A549 (cell line): ENCODE data around the gene ANKRD10. TPM values are rescaled to one million over a fixed set of nuclear protein-coding genes. Genes with fewer than 3 reads are reported as not detected.

ENCODE experiments used
- ATAC-seq, 2 experiments: fragments of 200-7000 bp in 1 of 2; fragments of >200 bp in 1 of 2; cut with Nextera tagmentation in 1 of 2; cut with Tn5 transposase in 1 of 2; 3 replicates each; pipeline versions ENCODE4 v1.8.0 to v1.9.1; 2018 to 2020; ENCODE audit warnings: mild to moderate bottlenecking in 1 of 2, moderate library complexity in 1 of 2
- CTCF ChIA-PET: fragments of 300-600 bp; sonication (Branson Sonifier 250); formaldehyde crosslinking; extraction: SDS; loops from one replicate; lab custom pipeline; 2021; ENCODE audit warnings: antibody characterized with exemption, inconsistent platforms; lab: Yijun Ruan, JAX
- POLR2A ChIA-PET: fragments of 350-600 bp; formaldehyde crosslinking; extraction: SDS; loops from one replicate; lab custom pipeline; 2021; ENCODE audit warnings: antibody characterized with exemption, inconsistent platforms; lab: Yijun Ruan, JAX
- DNase-seq, 2 experiments: peaks; one replicate each; pipeline versions ENCODE4 v3.0.0 to v3.0.0-alpha.2; 2011 to 2016; ENCODE audit warnings: low read depth in 1 of 2, low spot score in 1 of 2
- FAIRE-seq: peaks from 2 replicates; lab custom pipeline; 2011; peaks lifted over from hg19 to GRCh38; lab: Jason Lieb, UNC
- H3K27ac ChIP-seq, 2 experiments: fragments of >200 bp; sonication (Bioruptor Twin); formaldehyde crosslinking; 3 replicates each; pipeline ENCODE4 v1.5.1; 2016 to 2017
- H3K4me1 ChIP-seq: fragments of >200 bp; sonication (Bioruptor Twin); formaldehyde crosslinking; 3 replicates; pipeline ENCODE4 v1.6.1; 2016
- H3K4me2 ChIP-seq: fragments of >200 bp; sonication (Bioruptor Twin); formaldehyde crosslinking; 3 replicates; pipeline ENCODE4 v1.6.1; 2016
- H3K4me3 ChIP-seq: fragments of >200 bp; sonication (Bioruptor Twin); formaldehyde crosslinking; 3 replicates; pipeline ENCODE4 v1.5.1; 2016
- H3K9me3 ChIP-seq: fragments of >200 bp; sonication (Bioruptor Twin); formaldehyde crosslinking; 3 replicates; pipeline ENCODE4 v1.6.1; 2016
- BCL3 ChIP-seq: fragments of >200 bp; sonication (Bioruptor Twin); formaldehyde crosslinking; IDR thresholded peaks from 3 replicates; pipeline ENCODE4 v1.6.1; 2016
- BHLHE40 ChIP-seq: IDR thresholded peaks from 2 replicates; pipeline ENCODE4 v1.6.1; 2012; ENCODE audit warnings: low read depth, low read length, inconsistent platforms
- EHMT2 ChIP-seq: fragments of 200-600 bp; sonication (generic); IDR thresholded peaks from 2 replicates; pipeline ENCODE4 v1.6.1; 2016; ENCODE audit warnings: antibody characterized with exemption, low read depth, mild to moderate bottlenecking, moderate library complexity
- ELK1 ChIP-seq: fragments of 150-350 bp; IDR thresholded peaks from 2 replicates; pipeline ENCODE4 v1.6.1; 2014; ENCODE audit warnings: low read depth, mild to moderate bottlenecking, low read length
- EP300 ChIP-seq, 2 experiments: fragments of >200 bp; sonication (Bioruptor Twin); formaldehyde crosslinking; IDR thresholded peaks; 2 replicates in 1 of 2; 3 replicates in 1 of 2; pipeline ENCODE4 v1.6.1; 2016 to 2017
- ESRRA ChIP-seq: fragments of 150-350 bp; IDR thresholded peaks from 2 replicates; pipeline ENCODE4 v1.6.1; 2014; ENCODE audit warnings: mild to moderate bottlenecking, low read length, borderline replicate concordance
- GATA3 ChIP-seq: IDR thresholded peaks from 2 replicates; pipeline ENCODE4 v1.6.1; 2012; ENCODE audit warnings: borderline replicate concordance
- HEYL ChIP-seq: fragments of 250-450 bp; sonication (Bioruptor Pico); IDR thresholded peaks from 2 replicates; pipeline ENCODE4 v1.8.0; 2021; ENCODE audit warnings: mild to moderate bottlenecking, moderate library complexity
- HOXA7 ChIP-seq: fragments of 250-450 bp; sonication (Bioruptor Pico); IDR thresholded peaks from 2 replicates; pipeline ENCODE4 v1.5.0; 2020; ENCODE audit warnings: mild to moderate bottlenecking, moderate library complexity
- HOXB5 ChIP-seq: fragments of 250-450 bp; sonication (Bioruptor Pico); IDR thresholded peaks from 2 replicates; pipeline ENCODE4 v1.5.0; 2020; ENCODE audit warnings: mild to moderate bottlenecking, moderate library complexity
- KDM1A ChIP-seq: fragments of 200-600 bp; sonication (generic); IDR thresholded peaks from 2 replicates; pipeline ENCODE4 v1.6.1; 2016; ENCODE audit warnings: low read depth, mild to moderate bottlenecking
- MAX ChIP-seq: IDR thresholded peaks from 2 replicates; pipeline ENCODE4 v1.6.1; 2012
- MAZ ChIP-seq: fragments of 150-350 bp; IDR thresholded peaks from 2 replicates; pipeline ENCODE4 v1.6.1; 2014; ENCODE audit warnings: antibody characterized with exemption, low read depth, low read length, borderline replicate concordance
- NFE2L2 ChIP-seq: fragments of 150-350 bp; conservative IDR thresholded peaks from 2 replicates; pipeline ENCODE4 v1.6.1; 2014; ENCODE audit warnings: low read length
- PHF8 ChIP-seq: fragments of 200-600 bp; sonication (generic); IDR thresholded peaks from 2 replicates; pipeline ENCODE4 v1.6.1; 2016; ENCODE audit warnings: low read depth, mild to moderate bottlenecking, antibody characterized with exemption, moderate library complexity, borderline replicate concordance
- POLR2AphosphoS2 ChIP-seq: conservative IDR thresholded peaks from 2 replicates; pipeline ENCODE4 v1.6.1; 2012; ENCODE audit warnings: low read length, improper control_type of control experiment, inconsistent platforms
- RAD21 ChIP-seq, 2 experiments: fragments of >200 bp in 1 of 2; sonication (Bioruptor Twin) in 1 of 2; formaldehyde crosslinking in 1 of 2; IDR thresholded peaks in 1 of 2; conservative IDR thresholded peaks in 1 of 2; 2 replicates in 1 of 2; 3 replicates in 1 of 2; pipeline ENCODE4 v1.6.1; 2012 to 2018; ENCODE audit warnings: inconsistent platforms in 1 of 2
- RARB ChIP-seq: fragments of 250-450 bp; sonication (Bioruptor Pico); IDR thresholded peaks from 2 replicates; pipeline ENCODE4 v1.8.0; 2021; ENCODE audit warnings: mild to moderate bottlenecking, moderate library complexity
- RFX5 ChIP-seq: fragments of 450-650 bp; IDR thresholded peaks from 2 replicates; pipeline ENCODE4 v1.7.1; 2014; ENCODE audit warnings: antibody characterized with exemption, mild to moderate bottlenecking, moderate library complexity
- RNF2 ChIP-seq: fragments of 200-600 bp; sonication (generic); IDR thresholded peaks from 2 replicates; pipeline ENCODE4 v1.6.1; 2016; ENCODE audit warnings: low read depth, mild to moderate bottlenecking, antibody characterized with exemption, moderate library complexity, borderline replicate concordance
- TP53 ChIP-seq: fragments of 250-450 bp; sonication (Bioruptor Pico); IDR thresholded peaks from 2 replicates; pipeline ENCODE4 v1.5.0; 2021; ENCODE audit warnings: mild to moderate bottlenecking, moderate library complexity
- ZFP36 ChIP-seq: fragments of 450-650 bp; IDR thresholded peaks from 2 replicates; pipeline ENCODE4 v1.6.1; 2014; ENCODE audit warnings: borderline replicate concordance; ENCODE audit not compliant: partially characterized antibody
- ZNF302 ChIP-seq: fragments of 250-450 bp; sonication (Bioruptor Pico); IDR thresholded peaks from 2 replicates; pipeline ENCODE4 v1.9.0; 2021; ENCODE audit warnings: inconsistent platforms, mild to moderate bottlenecking, moderate library complexity
- WGBS: methylation state at CpG from one replicate; pipeline ENCODE4 v1.1.6; 2017; ENCODE audit errors: missing lambda C conversion rate; 5-methylcytosine and 5-hydroxymethylcytosine counted together
- polyA plus RNA-seq, 4 experiments: library from polyadenylated mRNA; depleted of rRNA in 3 of 4; stranded (reverse); fragments of >200 nt; fragmentation: RNase III in 1 of 4; extraction: RNeasy Plus Mini Kit Qiagen cat#74134 plus additional on column Dnase treatment in 1 of 4; gene quantifications; 2 replicates in 3 of 4; 3 replicates in 1 of 4; pipeline ENCODE4 v1.2.3, GENCODE V29; 2011 to 2017

Gene ANKRD10
- polyA plus RNA-seq, 2 of the 4 experiments (the other 2 are of a cell fraction): 32.1 to 66.0 TPM

- TF ChIP-seq POLR2AphosphoS2 (no peak), ZNF302 (CRISPR knock-in tag) (no peak), ZFP36 (no peak), EP300 (IDR thresholded peaks at IDR 0.05) (no peak), EHMT2 (no peak)
These were observed 31.3 kb downstream of the ANKRD10 start (continued) for GRCh38 chr13:110883542-110883941.

- ChIA-PET CTCF (interaction anchor here (0.9 to 1.5 kb wide), 2 partner anchors 33 to 174 kb away, joined by 3 read pairs; no protein-coding TSS in a partner anchor), POLR2A (no interaction called here)
- no peak for ATAC-seq
These were observed 31.9 kb downstream of the ANKRD10 start for GRCh38 chr13:110882972-110883371.

GRCh38 chr13:110881839-110882627 is 32.8 kb downstream of the ANKRD10 start:
- no peak for DNase-seq
- WGBS: 87% methylated on average over 13 of the region's 13 CpGs
- TF ChIP-seq RFX5 (no peak), RAD21 (conservative IDR thresholded peaks at IDR 0.05 in 1 of 2, IDR thresholded peaks at IDR 0.05 in 1 of 2) (no peak), HOXB5 (CRISPR knock-in tag) (no peak), EP300 (IDR thresholded peaks at IDR 0.05) (no peak), ELK1 (no peak)
- ChIA-PET CTCF (interaction anchor here (0.9 kb wide), 1 partner anchor 33 kb away, joined by 3 read pairs; no protein-coding TSS in a partner anchor), POLR2A (no interaction called here)
- FAIRE-seq: no peak
- Histone ChIP-seq H3K4me3 (no peak overlapping the region), H3K9me3 (no peaks in the 10 kb centered on the region), H3K4me2 (no peak overlapping the region), H3K27ac (no peak overlapping the region), H3K4me1 (no peaks in the 10 kb centered on the region)
- ATAC-seq: no peak

More at GRCh38 chr13:110882972-110883371, 31.9 kb downstream of the ANKRD10 start:
- no peak overlapping the region for H3K27ac ChIP-seq
- H3K4me3 ChIP-seq: no peak overlapping the region
- no peaks in the 10 kb centered on the region for H3K4me1 ChIP-seq
- FAIRE-seq (no peak), DNase-seq (no peak)
- H3K9me3 ChIP-seq: no peaks in the 10 kb centered on the region
- no peak for TF ChIP-seq KDM1A
- TF ChIP-seq HOXA7 (CRISPR knock-in tag): no peak
- TF ChIP-seq ESRRA: no peak
- no peak for TF ChIP-seq RAD21 (conservative IDR thresholded peaks at IDR 0.05 in 1 of 2, IDR thresholded peaks at IDR 0.05 in 1 of 2)
- TF ChIP-seq TP53 (CRISPR knock-in tag): no peak
- no peak for TF ChIP-seq NFE2L2
- no peak for TF ChIP-seq RNF2
- no peak for TF ChIP-seq POLR2AphosphoS2
- no peak for TF ChIP-seq MAZ
- no peak for TF ChIP-seq BHLHE40
- TF ChIP-seq BCL3: no peak
- TF ChIP-seq MAX: no peak
- no peak for TF ChIP-seq RARB (CRISPR knock-in tag)
- TF ChIP-seq GATA3: no peak
- no peak for TF ChIP-seq HEYL
- TF ChIP-seq PHF8: no peak
- TF ChIP-seq ZFP36: no peak
- WGBS: 67% methylated on average over 2 of the region's 2 CpGs
- H3K4me2 ChIP-seq: no peak overlapping the region
